MG63 (cell line): ENCODE measurements around the gene CHRNA1. TPM values are rescaled to one million over a fixed set of nuclear protein-coding genes. Genes with fewer than 3 reads are reported as not detected.
A peak's percentile ranks its signal among the peaks of the same experiment; 100 is the strongest.

Experiments used
- DNase-seq: peaks from one replicate; pipeline ENCODE4 v3.0.0-alpha.2; 2020
- H3K27me3 ChIP-seq: fragments of 250-450 bp; sonication (Bioruptor Pico); 2 replicates; pipeline ENCODE4 v1.5.1; 2020; ENCODE audit warnings: mild to moderate bottlenecking, moderate library complexity
- H3K36me3 ChIP-seq: fragments of 250-450 bp; sonication (Bioruptor Pico); 2 replicates; pipeline ENCODE4 v1.5.1; 2020; ENCODE audit warnings: mild to moderate bottlenecking, moderate library complexity
- H3K4me3 ChIP-seq: fragments of 250-450 bp; sonication (Bioruptor Pico); 2 replicates; pipeline ENCODE4 v1.5.1; 2020; ENCODE audit warnings: mild to moderate bottlenecking, moderate library complexity
- H3K9me3 ChIP-seq: fragments of 250-450 bp; sonication (Bioruptor Pico); 2 replicates; pipeline ENCODE4 v1.5.1; 2020; ENCODE audit warnings: mild to moderate bottlenecking, moderate library complexity
- total RNA-seq: library from RNA; depleted of rRNA; stranded (reverse); fragments of >200 nt; shearing (Covaris generic); gene quantifications from 2 replicates; pipeline ENCODE4 v1.2.3, GENCODE V29; 2014; ENCODE audit warnings: low replicate concordance

The CHRNA1 gene
- total RNA-seq, 1 experiment from 2014 or later: not detected

GRCh38 chr2:174787487-174788205 lies 23.4 kb upstream of the CHRNA1 start:
- no peak for DNase-seq
- Histone ChIP-seq H3K4me3 (no peak overlapping the region), H3K36me3 (no peaks in the 10 kb centered on the region), H3K27me3 (no peaks in the 10 kb centered on the region), H3K9me3 (no peaks in the 10 kb centered on the region)

DNA sequence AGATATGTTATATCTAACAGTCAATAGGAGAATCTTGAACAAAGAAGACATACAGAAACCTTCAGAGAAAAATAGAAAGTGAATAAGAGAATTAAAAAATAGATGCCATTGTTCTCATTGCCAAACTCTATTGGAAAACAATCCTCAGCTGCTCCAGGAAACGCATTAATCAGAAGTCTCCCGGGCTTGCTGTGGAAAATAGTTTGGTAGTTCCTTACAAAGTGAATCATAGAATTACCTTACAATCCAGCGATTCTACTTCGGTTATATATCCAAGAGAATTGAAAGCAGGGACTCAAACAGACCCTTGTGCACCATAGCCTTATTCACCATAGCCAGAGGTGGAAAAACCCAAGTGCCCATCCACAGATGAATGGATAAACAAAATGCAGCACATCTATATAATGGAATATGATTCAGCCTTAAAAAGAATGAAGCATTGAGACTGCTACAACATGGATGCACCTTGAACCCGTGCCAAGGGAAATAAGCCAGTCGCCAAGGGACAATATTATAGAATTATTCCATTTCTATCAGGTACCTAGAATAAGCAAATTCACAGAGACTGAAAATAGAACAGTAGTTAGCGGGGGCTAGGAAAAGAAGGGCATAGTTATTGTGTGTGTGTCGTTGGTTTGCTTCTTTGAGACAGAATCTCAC lies 21.9 kb upstream of the CHRNA1 start:
- no peaks in the 10 kb centered on the region for H3K27me3 ChIP-seq
- H3K9me3 ChIP-seq: no peaks in the 10 kb centered on the region
- H3K4me3 ChIP-seq: no peak overlapping the region
- H3K36me3 ChIP-seq: no peaks in the 10 kb centered on the region
- no peak for DNase-seq

DNA sequence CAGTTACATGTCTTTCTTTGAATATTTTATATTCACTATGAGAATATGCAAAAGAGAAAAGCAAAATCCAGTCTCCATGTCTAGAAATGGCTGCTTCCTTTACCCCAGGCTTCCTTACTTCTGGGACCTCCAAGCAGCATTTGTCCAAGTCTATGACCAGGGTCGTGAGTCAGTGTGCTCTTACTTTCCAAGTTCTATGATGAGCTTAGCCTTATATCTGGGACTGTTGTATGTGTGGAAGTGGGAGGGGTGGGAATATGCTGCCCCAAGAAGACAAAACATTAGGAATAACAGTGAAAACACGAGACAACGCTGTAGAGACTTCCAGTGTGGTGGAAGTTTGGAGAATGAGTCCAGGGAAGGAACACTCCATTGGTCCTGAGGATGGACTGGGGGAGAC lies 21.2 kb upstream of the CHRNA1 start:
- Histone ChIP-seq H3K27me3 (no peaks in the 10 kb centered on the region), H3K4me3 (no peak overlapping the region), H3K36me3 (no peaks in the 10 kb centered on the region), H3K9me3 (no peaks in the 10 kb centered on the region)
- DNase-seq: no peak

GRCh38 chr2:174784909-174785308 lies 20.6 kb upstream of the CHRNA1 start:
- no peak overlapping the region for H3K4me3 ChIP-seq
- H3K27me3 ChIP-seq: no peaks in the 10 kb centered on the region
- no peak for DNase-seq
- no peaks in the 10 kb centered on the region for H3K9me3 ChIP-seq
- H3K36me3 ChIP-seq: no peaks in the 10 kb centered on the region

GRCh38 chr2:174784316-174784715 lies 20.0 kb upstream of the CHRNA1 start:
- H3K4me3 ChIP-seq: no peak overlapping the region
- H3K27me3 ChIP-seq: no peaks in the 10 kb centered on the region
- no peaks in the 10 kb centered on the region for H3K36me3 ChIP-seq
- no peak for DNase-seq
- H3K9me3 ChIP-seq: no peaks in the 10 kb centered on the region

DNA sequence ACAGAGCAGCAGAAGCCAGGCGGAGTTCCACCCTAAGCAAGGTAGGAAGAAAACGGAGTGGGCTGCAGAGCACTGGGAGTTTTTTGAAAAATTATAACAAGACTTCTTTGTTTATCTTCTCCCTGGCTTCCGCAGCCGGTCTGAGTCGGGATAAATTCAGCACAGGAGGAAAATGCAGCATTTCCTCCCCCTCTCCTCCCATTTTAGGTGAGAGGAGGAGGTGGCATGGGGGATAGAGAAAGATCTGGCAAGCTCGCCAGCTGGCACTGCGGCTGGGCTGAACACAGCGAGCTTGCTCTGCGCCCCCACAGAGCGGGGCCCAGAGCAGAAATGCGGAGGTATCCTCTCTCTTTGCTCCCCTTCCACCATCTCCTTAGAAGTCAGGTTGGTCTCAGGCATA lies 17.7 kb upstream of the CHRNA1 start:
- Histone ChIP-seq H3K9me3 (no peaks in the 10 kb centered on the region), H3K36me3 (no peaks in the 10 kb centered on the region), H3K4me3 (no peak overlapping the region), H3K27me3 (no peaks in the 10 kb centered on the region)
- no peak for DNase-seq

DNA sequence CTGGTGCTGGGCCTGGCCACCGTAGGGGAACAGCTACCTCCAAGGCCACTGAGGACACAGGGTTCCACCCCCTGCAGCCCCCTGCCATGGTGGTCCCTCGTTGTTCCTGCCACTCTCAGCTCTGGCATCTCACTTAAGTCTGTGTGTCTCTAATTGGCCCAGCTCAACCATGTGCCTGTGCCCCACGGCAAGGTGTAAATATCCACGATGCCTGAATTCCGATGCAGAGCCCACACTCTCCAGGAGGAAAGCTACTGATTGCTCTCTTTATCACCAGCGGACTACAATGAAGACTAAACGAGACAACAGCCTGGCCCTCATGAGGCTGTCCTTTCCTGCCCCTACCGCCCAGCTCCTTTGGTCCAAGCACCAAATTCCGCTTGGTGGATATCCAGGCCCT lies 17.0 kb upstream of the CHRNA1 start:
- H3K9me3 ChIP-seq: no peaks in the 10 kb centered on the region
- no peaks in the 10 kb centered on the region for H3K36me3 ChIP-seq
- DNase-seq: no peak
- no peak overlapping the region for H3K4me3 ChIP-seq
- H3K27me3 ChIP-seq: no peaks in the 10 kb centered on the region

DNA sequence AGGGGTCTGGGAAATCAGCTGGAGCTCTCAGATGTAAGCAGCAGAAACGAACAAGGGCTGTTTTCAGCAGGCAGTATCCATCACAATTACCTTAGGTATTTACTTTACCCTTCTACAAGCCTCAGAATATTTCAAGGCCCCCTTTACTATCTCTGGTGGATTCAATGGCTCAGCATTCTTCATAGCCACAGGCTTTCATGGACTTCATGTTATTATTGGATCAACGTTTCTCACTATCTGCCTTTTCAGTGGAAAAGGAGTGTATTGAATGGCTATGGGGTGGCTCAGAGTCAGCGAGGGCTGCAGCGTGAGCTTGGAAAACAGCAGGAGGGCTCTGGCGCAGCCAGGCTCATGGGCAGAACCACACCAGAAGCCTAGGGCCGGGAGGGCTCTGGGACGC lies 16.6 kb upstream of the CHRNA1 start:
- Histone ChIP-seq H3K9me3 (no peaks in the 10 kb centered on the region), H3K36me3 (no peaks in the 10 kb centered on the region), H3K4me3 (no peak overlapping the region), H3K27me3 (no peaks in the 10 kb centered on the region)
- no peak for DNase-seq

DNA sequence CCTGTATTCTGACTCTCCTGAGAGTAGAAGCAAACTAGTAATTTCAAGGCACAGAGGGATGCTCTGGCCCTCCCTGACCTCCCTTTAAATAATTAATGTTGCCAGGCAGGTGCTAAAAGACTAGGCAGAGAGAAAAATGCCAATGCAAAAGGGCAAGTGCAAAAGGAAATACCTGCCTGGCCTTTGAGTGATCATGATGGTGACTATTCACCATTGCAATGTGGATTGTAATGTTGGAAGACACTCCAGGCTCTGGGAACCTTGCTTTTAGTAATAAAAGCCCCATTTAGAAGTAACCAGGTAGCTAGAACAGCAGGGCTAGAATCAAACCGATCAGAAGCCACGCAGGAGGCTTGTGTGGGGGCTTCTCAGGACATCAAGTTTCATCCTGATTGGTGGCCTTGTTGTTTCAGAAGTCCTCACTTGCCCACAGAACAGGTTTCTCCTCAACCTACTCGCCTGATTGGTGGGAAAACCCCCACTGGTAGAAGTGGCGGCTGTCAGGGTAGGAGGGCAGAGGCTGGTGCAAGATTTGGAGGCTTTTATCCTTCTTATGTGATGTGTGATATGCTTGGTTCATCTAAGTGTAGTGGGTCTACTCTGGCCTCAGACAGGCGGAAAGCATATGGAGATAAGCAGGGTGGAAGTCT lies 16.0 kb upstream of the CHRNA1 start:
- Histone ChIP-seq H3K9me3 (no peaks in the 10 kb centered on the region), H3K4me3 (no peak overlapping the region), H3K36me3 (no peaks in the 10 kb centered on the region), H3K27me3 (no peaks in the 10 kb centered on the region)
- DNase-seq: no peak

DNA sequence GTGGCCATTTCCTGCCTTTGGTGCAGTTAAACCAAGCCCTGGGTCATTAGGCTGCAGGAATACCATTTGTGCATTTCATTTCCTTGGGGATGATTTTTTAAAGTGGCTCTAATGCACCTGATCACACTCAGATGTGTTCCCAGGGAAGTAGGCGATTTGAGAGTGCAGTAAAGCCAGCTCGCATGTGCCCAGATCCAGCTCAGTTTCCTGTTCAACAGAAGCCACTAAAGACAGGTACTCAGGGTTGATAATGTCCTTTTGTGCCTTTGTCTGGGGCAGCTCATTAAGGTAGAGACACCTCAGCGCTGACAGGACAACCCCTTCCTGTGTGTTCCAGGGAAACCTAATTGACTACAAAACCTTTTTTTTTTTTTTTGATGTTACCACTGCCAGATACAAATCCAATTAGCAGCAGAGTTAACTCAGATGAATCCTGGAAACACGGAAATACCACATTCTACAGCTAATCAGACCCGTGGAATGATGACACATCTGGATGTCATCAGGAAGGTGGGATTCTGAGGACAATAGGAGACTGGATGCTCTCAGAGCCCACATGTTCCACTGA lies 15.2 kb upstream of the CHRNA1 start:
- no peak for DNase-seq
- no peaks in the 10 kb centered on the region for H3K36me3 ChIP-seq
- no peak overlapping the region for H3K4me3 ChIP-seq
- H3K9me3 ChIP-seq: no peaks in the 10 kb centered on the region
- H3K27me3 ChIP-seq: no peaks in the 10 kb centered on the region

DNA sequence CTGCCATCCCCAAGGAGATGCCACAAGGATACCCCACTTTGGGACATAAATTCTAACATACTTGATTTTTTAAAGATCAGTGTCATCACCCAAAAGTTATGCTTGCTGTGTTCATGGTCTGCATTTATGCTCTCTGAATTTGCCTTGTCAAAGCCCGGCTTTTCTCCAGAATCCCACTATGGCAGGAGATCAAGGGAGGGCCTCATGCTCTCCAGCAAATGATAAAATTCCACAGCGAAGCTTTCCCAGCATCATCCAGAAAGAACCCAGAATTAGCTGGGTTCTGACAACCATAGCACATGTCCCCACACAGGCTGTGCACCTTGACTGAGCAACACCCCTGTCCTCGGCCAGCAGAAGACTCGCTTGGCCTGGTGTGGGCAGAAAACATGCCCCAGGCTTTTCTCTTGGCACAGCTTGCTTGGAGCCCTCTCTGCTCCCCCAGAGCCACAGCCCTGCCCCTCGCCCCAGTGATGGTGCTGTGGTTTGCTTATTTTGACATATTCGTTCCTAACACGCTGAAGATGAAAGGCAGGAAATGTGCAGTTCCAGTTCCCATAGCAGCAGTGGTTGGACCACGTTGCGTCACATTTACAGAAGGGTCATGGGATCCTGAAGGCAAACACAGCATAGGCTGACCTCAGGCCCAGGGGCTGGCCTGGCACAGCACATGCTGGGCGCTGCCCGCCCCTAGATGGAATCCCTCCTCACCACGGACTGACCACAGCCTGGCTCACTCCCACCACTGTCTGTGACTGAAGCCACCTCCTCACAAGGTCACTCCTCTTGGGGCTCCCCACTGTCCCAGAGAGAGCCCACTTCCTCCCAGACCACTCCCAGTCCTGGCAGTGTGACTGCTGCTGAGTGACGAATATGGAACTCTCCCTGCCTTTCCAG lies 14.1 kb upstream of the CHRNA1 start:
- no peaks in the 10 kb centered on the region for H3K9me3 ChIP-seq
- peak; percentile 12 for DNase-seq
- H3K4me3 ChIP-seq: no peak overlapping the region
- H3K27me3 ChIP-seq: no peaks in the 10 kb centered on the region
- no peaks in the 10 kb centered on the region for H3K36me3 ChIP-seq

- H3K9me3 ChIP-seq: no peaks in the 10 kb centered on the region
- DNase-seq: no peak
- no peaks in the 10 kb centered on the region for H3K27me3 ChIP-seq
- no peak overlapping the region for H3K4me3 ChIP-seq
- no peaks in the 10 kb centered on the region for H3K36me3 ChIP-seq
Measured at GRCh38 chr2:174777347-174778084, 13.2 kb upstream of the CHRNA1 start.

GRCh38 chr2:174776675-174777074 lies 12.4 kb upstream of the CHRNA1 start:
- Histone ChIP-seq H3K4me3 (no peak overlapping the region), H3K27me3 (no peaks in the 10 kb centered on the region), H3K9me3 (no peaks in the 10 kb centered on the region), H3K36me3 (no peaks in the 10 kb centered on the region)
- no peak for DNase-seq

GRCh38 chr2:174776223-174776622 lies 12.0 kb upstream of the CHRNA1 start:
- no peak overlapping the region for H3K4me3 ChIP-seq
- DNase-seq: no peak
- H3K9me3 ChIP-seq: no peaks in the 10 kb centered on the region
- H3K27me3 ChIP-seq: no peaks in the 10 kb centered on the region
- H3K36me3 ChIP-seq: no peaks in the 10 kb centered on the region

DNA sequence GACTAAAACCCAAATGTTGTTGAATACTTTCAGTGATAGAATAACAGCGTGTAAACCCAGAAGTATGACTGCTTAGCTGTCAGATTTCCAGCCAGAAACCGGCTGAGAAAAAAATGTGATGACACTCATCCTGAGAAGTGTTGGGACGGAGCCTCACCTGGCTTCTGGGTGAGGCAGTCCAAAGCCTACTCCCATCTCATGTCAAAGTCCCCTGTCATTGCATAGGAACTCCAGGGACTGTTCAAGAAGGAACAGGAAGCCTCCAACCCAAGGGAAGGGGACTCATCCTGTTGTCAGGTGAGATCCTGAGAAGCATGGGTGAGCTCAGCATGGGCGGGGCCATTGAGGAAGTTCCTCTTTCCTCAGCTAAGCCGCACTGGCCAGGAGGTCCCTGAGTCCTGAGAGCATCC lies 11.3 kb upstream of the CHRNA1 start:
- H3K9me3 ChIP-seq: no peaks in the 10 kb centered on the region
- H3K27me3 ChIP-seq: no peaks in the 10 kb centered on the region
- no peaks in the 10 kb centered on the region for H3K36me3 ChIP-seq
- H3K4me3 ChIP-seq: no peak overlapping the region
- DNase-seq: no peak

- Histone ChIP-seq H3K4me3 (no peak overlapping the region), H3K36me3 (no peaks in the 10 kb centered on the region), H3K27me3 (no peaks in the 10 kb centered on the region), H3K9me3 (no peaks in the 10 kb centered on the region)
- no peak for DNase-seq
Measured at GRCh38 chr2:174774886-174775285, 10.6 kb upstream of the CHRNA1 start.
